Effector memory CD4-positive, alpha-beta T cell (primary cell): ENCODE measurements around the gene EFEMP2.
A peak's percentile ranks its signal among the peaks of the same experiment; 100 is the strongest.

Source experiments
- DNase-seq, 3 donors: peaks; one replicate each; pipeline ENCODE4 v3.0.0-alpha.2; 2020
- H3K27ac ChIP-seq: 2 replicates; pipeline ENCODE4 v1.7.0; 2013; ENCODE audit warnings: mild to moderate bottlenecking, low read length, moderate library complexity; ENCODE audit not compliant: insufficient read depth, poor library complexity, severe bottlenecking
- H3K27me3 ChIP-seq: replicated peaks from 2 replicates; pipeline ENCODE4 v1.7.0; 2013; ENCODE audit warnings: mild to moderate bottlenecking, low read length; ENCODE audit not compliant: insufficient read depth, control insufficient read depth, poor library complexity, severe bottlenecking
- H3K36me3 ChIP-seq: 2 replicates; pipeline ENCODE4 v1.7.0; 2013; ENCODE audit warnings: mild to moderate bottlenecking, low read length, moderate library complexity; ENCODE audit not compliant: control insufficient read depth, insufficient read depth
- H3K4me1 ChIP-seq: 2 replicates; pipeline ENCODE4 v1.7.0; 2013; ENCODE audit warnings: low read length, mild to moderate bottlenecking; ENCODE audit not compliant: control insufficient read depth, insufficient read depth, poor library complexity, severe bottlenecking
- H3K4me3 ChIP-seq: 2 replicates; pipeline ENCODE4 v1.7.0; 2013; ENCODE audit warnings: low read length, low read depth, mild to moderate bottlenecking; ENCODE audit not compliant: insufficient read depth, poor library complexity, severe bottlenecking
- H3K9me3 ChIP-seq: 2 replicates; pipeline ENCODE4 v1.7.0; 2013; ENCODE audit warnings: mild to moderate bottlenecking, low read length, moderate library complexity; ENCODE audit not compliant: control insufficient read depth

Gene EFEMP2

GRCh38 chr11:65866509-65867283 is 5.9 kb downstream of the EFEMP2 start:
- Histone ChIP-seq H3K4me1 (peaks cover 2% of the 10 kb centered on the region), H3K9me3 (no peaks in the 10 kb centered on the region), H3K27ac (no peak overlapping the region), H3K27me3 (no peaks in the 10 kb centered on the region), H3K4me3 (no peak overlapping the region), H3K36me3 (peaks cover 54% of the 10 kb centered on the region)
- no peak for DNase-seq

- H3K4me3 ChIP-seq: no peak overlapping the region
- no peak for DNase-seq
- H3K27me3 ChIP-seq: no peaks in the 10 kb centered on the region
- peaks cover 9% of the 10 kb centered on the region for H3K4me1 ChIP-seq
- H3K27ac ChIP-seq: no peak overlapping the region
- peaks cover 54% of the 10 kb centered on the region for H3K36me3 ChIP-seq
- H3K9me3 ChIP-seq: no peaks in the 10 kb centered on the region
Measured at GRCh38 chr11:65865550-65866172, 6.9 kb downstream of the EFEMP2 start.

DNA sequence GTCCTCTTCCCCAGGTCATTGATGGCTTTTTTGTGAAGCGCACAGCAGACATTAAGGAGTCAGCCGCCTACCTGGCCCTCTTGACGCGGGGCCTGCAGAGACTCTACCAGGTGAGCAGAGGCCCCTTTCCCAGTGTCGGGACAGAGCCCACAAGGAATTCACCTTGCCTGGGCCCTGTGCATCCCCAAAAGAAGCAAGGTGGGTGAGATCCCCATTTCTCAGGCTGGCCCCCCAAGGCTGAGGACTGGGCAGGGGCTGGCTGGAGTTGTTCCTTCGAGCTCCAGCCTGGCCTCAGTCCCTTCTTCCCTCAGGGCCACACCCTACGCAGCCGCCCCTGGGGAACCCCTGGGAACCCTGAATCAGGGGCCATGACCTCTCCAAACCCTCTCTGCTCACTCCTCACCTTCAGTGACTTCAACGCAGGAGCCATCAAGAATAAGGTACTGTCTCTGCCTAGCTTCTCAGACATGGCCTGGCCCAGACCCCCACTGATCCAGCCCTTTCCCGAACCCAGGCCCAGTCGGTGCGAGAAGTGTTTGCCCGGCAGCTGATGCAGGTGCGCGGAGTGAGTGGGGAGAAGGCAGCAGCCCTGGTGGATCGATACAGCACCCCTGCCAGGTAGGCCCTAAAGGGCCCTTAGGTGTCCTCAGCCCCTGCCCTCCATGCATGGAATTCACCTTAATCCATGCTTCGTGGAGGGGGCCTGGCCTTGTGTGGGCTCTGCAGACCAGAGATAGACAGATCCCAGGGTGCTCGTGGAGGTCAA is 7.7 kb downstream of the EFEMP2 start:
- H3K4me3 ChIP-seq: no peak overlapping the region
- peaks cover 54% of the 10 kb centered on the region for H3K36me3 ChIP-seq
- H3K4me1 ChIP-seq: peaks cover 12% of the 10 kb centered on the region
- no peak overlapping the region for H3K27ac ChIP-seq
- no peak for DNase-seq
- H3K27me3 ChIP-seq: no peaks in the 10 kb centered on the region
- H3K9me3 ChIP-seq: no peaks in the 10 kb centered on the region

GRCh38 chr11:65863889-65864705 is 8.5 kb downstream of the EFEMP2 start:
- no peak overlapping the region for H3K27ac ChIP-seq
- DNase-seq: no peak
- no peak overlapping the region for H3K4me3 ChIP-seq
- no peaks in the 10 kb centered on the region for H3K27me3 ChIP-seq
- H3K4me1 ChIP-seq: peaks cover 18% of the 10 kb centered on the region
- H3K9me3 ChIP-seq: no peaks in the 10 kb centered on the region
- H3K36me3 ChIP-seq: peaks cover 54% of the 10 kb centered on the region

DNA sequence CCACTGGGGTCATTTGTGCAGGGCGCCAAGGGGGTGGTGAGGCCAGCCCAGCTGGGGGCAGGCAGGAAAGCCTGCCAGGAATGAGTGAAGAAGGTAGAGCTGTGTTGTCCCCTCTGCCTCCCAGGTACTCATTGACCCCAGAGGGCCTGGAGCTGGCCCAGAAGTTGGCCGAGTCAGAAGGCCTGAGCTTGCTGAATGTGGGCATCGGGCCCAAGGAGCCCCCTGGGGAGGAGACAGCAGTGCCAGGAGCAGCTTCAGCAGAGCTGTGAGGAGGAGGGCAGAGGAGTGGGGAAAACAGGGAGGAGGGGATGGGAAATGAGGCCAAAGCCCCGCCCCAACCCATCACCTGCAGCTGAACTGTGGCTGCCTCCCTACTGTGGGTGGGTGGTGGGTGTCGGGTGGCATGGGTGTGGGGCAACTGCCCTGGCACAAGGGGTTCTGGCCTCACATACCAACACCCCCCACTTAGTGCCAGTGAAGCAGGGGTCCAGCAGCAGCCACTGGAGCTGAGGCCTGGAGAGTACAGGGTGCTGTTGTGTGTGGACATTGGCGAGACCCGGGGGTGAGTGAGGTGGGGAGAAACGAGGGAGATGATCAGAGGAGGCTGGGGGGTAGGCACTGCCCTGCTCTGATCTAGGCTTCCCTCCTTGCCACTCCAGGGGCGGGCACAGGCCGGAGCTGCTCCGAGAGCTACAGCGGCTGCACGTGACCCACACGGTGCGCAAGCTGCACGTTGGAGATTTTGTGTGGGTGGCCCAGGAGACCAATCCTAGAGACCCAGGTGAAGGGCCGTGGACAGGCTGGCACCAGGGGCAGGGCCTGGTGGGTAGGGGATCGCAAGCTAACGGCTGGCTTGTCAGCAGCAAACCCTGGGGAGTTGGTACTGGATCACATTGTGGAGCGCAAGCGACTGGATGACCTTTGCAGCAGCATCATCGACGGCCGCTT is 9.4 kb downstream of the EFEMP2 start:
- no peaks in the 10 kb centered on the region for H3K9me3 ChIP-seq

GRCh38 chr11:65862191-65862735 is 10.3 kb downstream of the EFEMP2 start:
- no peak for DNase-seq
- no peak overlapping the region for H3K27ac ChIP-seq
- H3K9me3 ChIP-seq: no peaks in the 10 kb centered on the region
- no peaks in the 10 kb centered on the region for H3K27me3 ChIP-seq
- no peak overlapping the region for H3K4me3 ChIP-seq
- peaks cover 53% of the 10 kb centered on the region for H3K36me3 ChIP-seq
- H3K4me1 ChIP-seq: peaks cover 26% of the 10 kb centered on the region

More for the DNA sequence above, 9.4 kb downstream of the EFEMP2 start:
- Histone ChIP-seq H3K27ac (peak overlapping the region; percentile 2), H3K36me3 (peaks cover 54% of the 10 kb centered on the region), H3K4me1 (peaks cover 26% of the 10 kb centered on the region), H3K27me3 (no peaks in the 10 kb centered on the region), H3K4me3 (no peak overlapping the region)
- DNase-seq: no peak

- Histone ChIP-seq H3K4me1 (peaks cover 28% of the 10 kb centered on the region), H3K36me3 (peaks cover 47% of the 10 kb centered on the region), H3K27me3 (no peaks in the 10 kb centered on the region), H3K9me3 (no peaks in the 10 kb centered on the region), H3K4me3 (peak overlapping the region; percentile 96), H3K27ac (peak overlapping the region; percentile 86)
- DNase-seq: no peak
Measured at GRCh38 chr11:65861533-65862183, 10.9 kb downstream of the EFEMP2 start.

- Histone ChIP-seq H3K27me3 (no peaks in the 10 kb centered on the region), H3K4me3 (peak overlapping the region; percentile 96), H3K27ac (peak overlapping the region; percentile 86), H3K4me1 (peaks cover 33% of the 10 kb centered on the region), H3K36me3 (peaks cover 42% of the 10 kb centered on the region), H3K9me3 (no peaks in the 10 kb centered on the region)
- no peak for DNase-seq
Measured at GRCh38 chr11:65861165-65861505, 11.5 kb downstream of the EFEMP2 start.
